GM23248 (cell line): Measurements from ENCODE around the gene CLGN.

Experiments used
- EZH2 ChIP-seq: fragments of 200-600 bp; sonication (generic); IDR thresholded peaks from 2 replicates; pipeline ENCODE4 v1.6.1; 2018; ENCODE audit warnings: antibody characterized with exemption, mild to moderate bottlenecking; ENCODE audit not compliant: insufficient read depth, poor library complexity, severe bottlenecking
- EZH2phosphoT487 ChIP-seq: fragments of 200-600 bp; sonication (generic); IDR thresholded peaks from 2 replicates; pipeline ENCODE4 v1.6.1; 2018; ENCODE audit warnings: antibody characterized with exemption, moderate library complexity, mild to moderate bottlenecking, low read depth; ENCODE audit not compliant: insufficient read depth

DNA sequence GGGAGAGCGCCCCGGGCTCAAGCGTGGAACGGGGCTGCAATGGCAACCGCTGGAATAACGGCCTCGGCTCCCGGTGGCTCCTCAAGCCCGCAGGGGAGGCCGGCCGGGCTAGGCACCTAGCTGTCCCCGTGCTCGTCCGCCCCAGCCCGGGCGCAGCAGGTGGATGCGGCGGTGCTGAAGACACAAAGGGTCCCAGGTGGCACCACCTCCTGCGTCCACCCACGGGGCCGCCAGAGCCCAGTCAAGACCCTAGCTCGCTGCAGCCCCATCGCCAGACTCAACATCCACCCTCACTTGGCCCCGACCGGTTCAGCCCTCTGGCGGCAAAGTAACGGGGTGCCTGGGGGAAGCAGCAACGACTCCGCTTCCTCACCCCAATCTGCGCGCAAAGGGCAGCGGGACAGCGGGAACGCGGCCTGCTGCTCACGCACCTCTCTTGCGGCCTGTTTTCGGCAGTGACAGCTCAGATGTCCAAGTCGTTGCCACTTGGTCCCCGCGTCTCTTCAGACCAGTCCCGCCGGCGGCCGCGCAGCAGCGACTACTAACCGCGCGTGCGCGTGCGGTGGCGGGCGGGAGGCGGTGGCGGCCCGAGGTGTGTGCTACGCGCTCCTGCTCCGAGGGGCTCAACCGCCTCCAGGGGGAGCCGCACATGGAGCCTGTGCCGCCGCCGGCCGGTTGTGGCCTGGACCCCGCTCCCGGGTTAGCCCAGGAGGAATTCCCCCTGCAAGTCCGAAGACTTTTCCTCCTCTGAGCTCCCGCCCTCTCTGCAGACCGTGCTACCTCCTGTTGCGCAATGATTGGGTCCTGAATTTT lies at the start of gene CLGN:
- TF ChIP-seq EZH2 (no peak), EZH2phosphoT487 (no peak)
